Measurements from ENCODE around the gene SBF2.

The SBF2 gene

GRCh38 chr11:10301656-10302358 is 7.8 kb upstream of the SBF2 start:
- DNase-seq (ENCODE audit: low read depth), result no peak

GRCh38 chr11:10298342-10298741 is 4.3 kb upstream of the SBF2 start:
- peak; percentile 83 for DNase-seq (ENCODE audit: low read depth)

- DNase-seq (ENCODE audit: low read depth), result no peak
Measured at GRCh38 chr11:10295064-10295901, 1.3 kb upstream of the SBF2 start.

- no peak for DNase-seq (ENCODE audit: low read depth)
Measured at GRCh38 chr11:10294290-10294953, 403 bp upstream of the SBF2 start.

- no peak for DNase-seq (ENCODE audit: low read depth)
Measured at GRCh38 chr11:10291801-10292638, 2.0 kb downstream of the SBF2 start.

GRCh38 chr11:10289765-10290380 is 4.1 kb downstream of the SBF2 start:
- DNase-seq (ENCODE audit: low read depth), result no peak

- DNase-seq (ENCODE audit: low read depth), result no peak
Measured at GRCh38 chr11:10288881-10289764, 4.9 kb downstream of the SBF2 start.

GRCh38 chr11:10287766-10288715 is 6.0 kb downstream of the SBF2 start:
- no peak for DNase-seq (ENCODE audit: low read depth)

- DNase-seq (ENCODE audit: low read depth), result no peak
Measured at GRCh38 chr11:10287140-10287539, 6.9 kb downstream of the SBF2 start.

- DNase-seq (ENCODE audit: low read depth), result no peak
Measured at GRCh38 chr11:10285148-10285802, 8.7 kb downstream of the SBF2 start.

GRCh38 chr11:10283991-10284390 is 10.0 kb downstream of the SBF2 start:
- DNase-seq (ENCODE audit: low read depth), result no peak

- DNase-seq (ENCODE audit: low read depth), result no peak
Measured at GRCh38 chr11:10282117-10282516, 11.9 kb downstream of the SBF2 start.

GRCh38 chr11:10275714-10276113 is 18.3 kb downstream of the SBF2 start:
- DNase-seq (ENCODE audit: low read depth), result no peak

- no peak for DNase-seq (ENCODE audit: low read depth)
Measured at GRCh38 chr11:10274726-10275125, 19.3 kb downstream of the SBF2 start.

- no peak for DNase-seq (ENCODE audit: low read depth)
Measured at GRCh38 chr11:10273738-10274137, 20.3 kb downstream of the SBF2 start.

- no peak for DNase-seq (ENCODE audit: low read depth)
Measured at GRCh38 chr11:10272132-10272531, 21.9 kb downstream of the SBF2 start.

GRCh38 chr11:10268746-10269488 is 25.1 kb downstream of the SBF2 start:
- DNase-seq (ENCODE audit: low read depth), result no peak

GRCh38 chr11:10267821-10268220 is 26.2 kb downstream of the SBF2 start:
- no peak for DNase-seq (ENCODE audit: low read depth)

All from stromal cell of bone marrow (primary cell).